ENCODE data around the gene WDFY4. TPM values are rescaled to one million over a fixed set of nuclear protein-coding genes. Genes with fewer than 3 reads are reported as not detected.

WDFY4 gene
- total and polyA plus RNA-seq, 2 donors (not counting 1 experiment from before 2014, with no cell fraction given) = 0.06 to 0.66 TPM

DNA sequence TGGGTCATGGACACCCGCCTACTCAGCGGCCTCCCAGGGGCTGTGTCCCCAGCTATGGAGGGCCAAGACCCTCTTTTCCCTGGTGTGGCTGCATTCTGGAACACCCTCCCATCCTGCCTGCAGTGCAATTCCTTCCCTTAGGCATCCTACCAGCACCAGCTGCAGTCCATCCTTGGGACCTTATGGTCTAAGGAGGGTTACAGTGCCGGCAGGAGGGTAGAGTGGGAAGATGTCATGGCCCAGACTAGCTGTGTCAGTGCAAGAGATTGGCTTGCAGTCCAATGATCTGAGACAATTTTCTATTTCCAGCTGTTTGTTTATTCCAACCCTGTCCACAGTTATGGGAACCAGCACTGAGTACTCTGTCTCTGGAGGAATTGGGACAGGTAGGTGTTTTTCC lies 92.4 kb downstream of the WDFY4 start:
- Histone ChIP-seq H4K20me1 (ENCODE audit: control insufficient read depth, extremely low read depth, insufficient read depth, low read length) (no peaks in the 10 kb centered on the region), H3K4me1 (ENCODE audit: control insufficient read depth, extremely low read depth, insufficient read depth, low read length) (no peaks in the 10 kb centered on the region), H3K9me3 (ENCODE audit: control insufficient read depth, insufficient read depth, low read depth, low read length) (no peaks in the 10 kb centered on the region), H2AFZ (ENCODE audit: low read length) (no peak overlapping the region), H3K4me2 (ENCODE audit: extremely low read depth, insufficient read depth, low read length) (no peak overlapping the region), H3K4me3 (replicated peaks in 1 of 4; ENCODE audit: control extremely low read depth in 1 of 4, insufficient read depth in 1 of 4, low read depth in 3 of 4, low read length in 4 of 4) (no peak overlapping the region), H3K9ac (ENCODE audit: insufficient read depth, low read length) (no peak overlapping the region), H3K27ac (ENCODE audit: insufficient read depth, low read length) (no peak overlapping the region), H3K36me3 (ENCODE audit: control insufficient read depth, insufficient read depth, low read length) (no peaks in the 10 kb centered on the region), H3K79me2 (ENCODE audit: control insufficient read depth, insufficient read depth, low read length) (no peaks in the 10 kb centered on the region), H3K27me3 (ENCODE audit: control insufficient read depth, insufficient read depth, low read length) (peaks cover 10% of the 10 kb centered on the region)
- TF ChIP-seq, protein P1, sequence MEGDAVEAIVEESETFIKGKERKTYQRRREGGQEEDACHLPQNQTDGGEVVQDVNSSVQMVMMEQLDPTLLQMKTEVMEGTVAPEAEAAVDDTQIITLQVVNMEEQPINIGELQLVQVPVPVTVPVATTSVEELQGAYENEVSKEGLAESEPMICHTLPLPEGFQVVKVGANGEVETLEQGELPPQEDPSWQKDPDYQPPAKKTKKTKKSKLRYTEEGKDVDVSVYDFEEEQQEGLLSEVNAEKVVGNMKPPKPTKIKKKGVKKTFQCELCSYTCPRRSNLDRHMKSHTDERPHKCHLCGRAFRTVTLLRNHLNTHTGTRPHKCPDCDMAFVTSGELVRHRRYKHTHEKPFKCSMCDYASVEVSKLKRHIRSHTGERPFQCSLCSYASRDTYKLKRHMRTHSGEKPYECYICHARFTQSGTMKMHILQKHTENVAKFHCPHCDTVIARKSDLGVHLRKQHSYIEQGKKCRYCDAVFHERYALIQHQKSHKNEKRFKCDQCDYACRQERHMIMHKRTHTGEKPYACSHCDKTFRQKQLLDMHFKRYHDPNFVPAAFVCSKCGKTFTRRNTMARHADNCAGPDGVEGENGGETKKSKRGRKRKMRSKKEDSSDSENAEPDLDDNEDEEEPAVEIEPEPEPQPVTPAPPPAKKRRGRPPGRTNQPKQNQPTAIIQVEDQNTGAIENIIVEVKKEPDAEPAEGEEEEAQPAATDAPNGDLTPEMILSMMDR (conservative IDR thresholded peaks at IDR 0.05 in 1 of 2, IDR thresholded peaks at IDR 0.05 in 1 of 2; ENCODE audit: low read depth in 1 of 2, low read length in 2 of 2) = no peak
- no peak for TF ChIP-seq EZH2 (IDR thresholded peaks at IDR 0.05; ENCODE audit: low read length, missing control alignments)
- no peak for DNase-seq (ENCODE audit: low read depth in 2 of 2)

DNA sequence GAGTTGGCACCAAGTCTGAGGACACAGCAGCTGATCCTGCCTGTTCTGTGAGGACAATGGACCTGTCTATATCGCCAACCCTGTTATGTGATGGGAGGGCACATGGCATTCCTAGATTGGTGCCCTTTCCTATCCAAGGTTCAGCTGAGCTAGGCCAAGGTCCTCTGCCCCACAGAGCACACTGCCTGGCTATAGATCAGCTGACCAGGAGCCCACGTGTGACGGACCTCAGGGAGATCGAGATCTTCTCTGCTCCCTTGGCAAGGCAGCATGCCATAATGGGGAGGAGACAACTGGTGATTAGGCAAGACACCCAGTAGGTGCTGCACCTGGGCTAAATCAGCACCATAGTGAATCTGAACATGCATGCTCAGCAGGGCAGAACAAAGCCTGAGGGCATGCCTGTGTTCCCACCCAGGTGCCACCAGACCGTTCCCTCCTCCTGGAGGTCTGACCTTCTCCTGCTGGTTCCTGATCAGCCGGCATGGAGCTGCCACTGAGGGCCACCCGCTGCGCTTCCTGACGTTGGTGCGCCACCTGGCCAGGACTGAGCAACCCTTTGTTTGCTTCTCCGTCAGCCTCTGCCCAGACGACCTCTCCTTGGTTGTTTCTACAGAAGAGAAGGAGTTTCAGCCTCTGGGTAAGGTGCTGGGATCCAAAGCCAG lies 93.7 kb downstream of the WDFY4 start:
- no peak for TF ChIP-seq EZH2 (IDR thresholded peaks at IDR 0.05; ENCODE audit: low read length, missing control alignments)
- TF ChIP-seq, protein P1 (conservative IDR thresholded peaks at IDR 0.05 in 1 of 2, IDR thresholded peaks at IDR 0.05 in 1 of 2; ENCODE audit: low read depth in 1 of 2, low read length in 2 of 2) = no peak
- Histone ChIP-seq H4K20me1 (ENCODE audit: control insufficient read depth, extremely low read depth, insufficient read depth, low read length) (no peaks in the 10 kb centered on the region), H3K36me3 (ENCODE audit: control insufficient read depth, insufficient read depth, low read length) (no peaks in the 10 kb centered on the region), H3K27ac (ENCODE audit: insufficient read depth, low read length) (no peak overlapping the region), H3K27me3 (ENCODE audit: control insufficient read depth, insufficient read depth, low read length) (peaks cover 12% of the 10 kb centered on the region), H3K79me2 (ENCODE audit: control insufficient read depth, insufficient read depth, low read length) (no peaks in the 10 kb centered on the region), H3K4me2 (ENCODE audit: extremely low read depth, insufficient read depth, low read length) (no peak overlapping the region), H3K9me3 (ENCODE audit: control insufficient read depth, insufficient read depth, low read depth, low read length) (no peaks in the 10 kb centered on the region), H2AFZ (ENCODE audit: low read length) (no peak overlapping the region), H3K9ac (ENCODE audit: insufficient read depth, low read length) (no peak overlapping the region), H3K4me1 (ENCODE audit: control insufficient read depth, extremely low read depth, insufficient read depth, low read length) (no peaks in the 10 kb centered on the region), H3K4me3 (replicated peaks in 1 of 4; ENCODE audit: control extremely low read depth in 1 of 4, insufficient read depth in 1 of 4, low read depth in 3 of 4, low read length in 4 of 4) (no peak overlapping the region)
- no peak for DNase-seq (ENCODE audit: low read depth in 2 of 2)

DNA sequence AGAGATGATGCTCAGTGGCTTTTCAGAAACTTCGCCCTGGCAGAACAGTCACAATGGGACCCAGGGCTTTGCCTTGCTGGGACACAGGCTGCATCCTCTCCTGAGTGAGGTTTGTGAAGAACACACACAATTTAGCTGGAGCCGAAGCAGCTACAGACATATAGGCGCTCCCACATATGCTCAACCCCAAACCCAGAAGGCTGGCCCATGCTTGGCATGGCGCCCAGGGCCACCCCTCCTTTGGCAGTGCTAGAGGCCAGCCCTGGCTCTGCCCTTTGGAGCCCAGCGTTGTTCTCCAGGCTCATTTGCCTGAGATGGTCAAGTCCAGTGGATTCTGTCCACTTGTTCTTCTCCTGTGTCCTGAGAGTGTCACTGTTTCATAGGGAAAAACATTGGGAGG lies 94.4 kb downstream of the WDFY4 start:
- Histone ChIP-seq H3K27ac (ENCODE audit: insufficient read depth, low read length) (no peak overlapping the region), H3K27me3 (ENCODE audit: control insufficient read depth, insufficient read depth, low read length) (peaks cover 12% of the 10 kb centered on the region), H3K9me3 (ENCODE audit: control insufficient read depth, insufficient read depth, low read depth, low read length) (no peaks in the 10 kb centered on the region), H2AFZ (ENCODE audit: low read length) (no peak overlapping the region), H3K4me3 (replicated peaks in 1 of 4; ENCODE audit: control extremely low read depth in 1 of 4, insufficient read depth in 1 of 4, low read depth in 3 of 4, low read length in 4 of 4) (no peak overlapping the region), H3K9ac (ENCODE audit: insufficient read depth, low read length) (no peak overlapping the region), H3K4me2 (ENCODE audit: extremely low read depth, insufficient read depth, low read length) (no peak overlapping the region), H3K79me2 (ENCODE audit: control insufficient read depth, insufficient read depth, low read length) (no peaks in the 10 kb centered on the region), H3K4me1 (ENCODE audit: control insufficient read depth, extremely low read depth, insufficient read depth, low read length) (no peaks in the 10 kb centered on the region), H3K36me3 (ENCODE audit: control insufficient read depth, insufficient read depth, low read length) (no peaks in the 10 kb centered on the region), H4K20me1 (ENCODE audit: control insufficient read depth, extremely low read depth, insufficient read depth, low read length) (no peaks in the 10 kb centered on the region)
- TF ChIP-seq EZH2 (IDR thresholded peaks at IDR 0.05; ENCODE audit: low read length, missing control alignments) = no peak
- TF ChIP-seq, protein P1 (conservative IDR thresholded peaks at IDR 0.05 in 1 of 2, IDR thresholded peaks at IDR 0.05 in 1 of 2; ENCODE audit: low read depth in 1 of 2, low read length in 2 of 2) = no peak
- DNase-seq (ENCODE audit: low read depth in 2 of 2) = no peak
